Mesendoderm (in vitro differentiated cells): ENCODE measurements around the gene CCDC141.

Source experiments
- DNase-seq: peaks from one replicate; pipeline ENCODE4 v3.0.0; 2013
- H2AK5ac ChIP-seq: 2 replicates; pipeline ENCODE4 v1.6.1; 2013; ENCODE audit warnings: low read length, inconsistent platforms
- H2BK120ac ChIP-seq: 2 replicates; pipeline ENCODE4 v1.6.1; 2013; ENCODE audit warnings: low read depth, mild to moderate bottlenecking, low read length, moderate library complexity, mixed read lengths
- H2BK15ac ChIP-seq: replicated peaks from 2 replicates; pipeline ENCODE4 v1.6.1; 2013; ENCODE audit warnings: low read depth, mild to moderate bottlenecking, moderate library complexity
- H2BK5ac ChIP-seq: 2 replicates; pipeline ENCODE4 v1.6.1; 2013; ENCODE audit warnings: low read length, inconsistent platforms
- H3K18ac ChIP-seq: 2 replicates; pipeline ENCODE4 v1.6.1; 2013; ENCODE audit warnings: mild to moderate bottlenecking, low read length, mixed read lengths
- H3K23ac ChIP-seq: one replicate; pipeline ENCODE4 v1.6.1; 2013; ENCODE audit warnings: low read length
- H3K27ac ChIP-seq: 2 replicates; pipeline ENCODE4 v1.5.1; 2013; ENCODE audit warnings: low read depth, mild to moderate bottlenecking, inconsistent platforms, low read length, moderate library complexity
- H3K27me3 ChIP-seq: 2 replicates; pipeline ENCODE4 v1.6.1; 2013; ENCODE audit warnings: low read length, control low read depth, mild to moderate bottlenecking, inconsistent platforms; ENCODE audit not compliant: insufficient read depth, poor library complexity
- H3K36me3 ChIP-seq: 2 replicates; pipeline ENCODE4 v1.6.1; 2013; ENCODE audit warnings: low read length, inconsistent platforms; ENCODE audit not compliant: control insufficient read depth, insufficient read depth
- H3K4ac ChIP-seq: one replicate; pipeline ENCODE4 v1.6.1; 2013; ENCODE audit warnings: low read depth, mild to moderate bottlenecking, low read length, moderate library complexity
- H3K4me1 ChIP-seq: 2 replicates; pipeline ENCODE4 v1.6.1; 2013; ENCODE audit warnings: low read depth, low read length, inconsistent platforms; ENCODE audit not compliant: control insufficient read depth
- H3K4me2 ChIP-seq: 2 replicates; pipeline ENCODE4 v1.6.1; 2013; ENCODE audit warnings: low read length
- H3K4me3 ChIP-seq: 2 replicates; pipeline ENCODE4 v1.5.1; 2013; ENCODE audit warnings: mild to moderate bottlenecking, low read length
- H3K56ac ChIP-seq: one replicate; pipeline ENCODE4 v1.6.1; 2013; ENCODE audit warnings: low read length
- H3K79me1 ChIP-seq: 2 replicates; pipeline ENCODE4 v1.6.1; 2013; ENCODE audit warnings: low read length, inconsistent platforms
- H3K79me2 ChIP-seq: 2 replicates; pipeline ENCODE4 v1.6.1; 2013; ENCODE audit warnings: mild to moderate bottlenecking, low read length; ENCODE audit not compliant: control insufficient read depth, insufficient read depth
- H3K9ac ChIP-seq: 2 replicates; pipeline ENCODE4 v1.6.1; 2013; ENCODE audit warnings: low read length, inconsistent platforms
- H4K5ac ChIP-seq: one replicate; pipeline ENCODE4 v1.6.1; 2013; ENCODE audit warnings: low read length
- H4K8ac ChIP-seq: one replicate; pipeline ENCODE4 v1.6.1; 2013; ENCODE audit warnings: low read depth, mild to moderate bottlenecking, control low read depth, low read length, moderate library complexity
- WGBS: extraction: QIAGEN DNeasy Blood & Tissue Kit; methylation state at CpG from one replicate; pipeline ENCODE4 v1.1.7; 2013; ENCODE audit warnings: low lambda C conversion rate, missing lambda C conversion rate; ENCODE audit not compliant: insufficient coverage; ENCODE audit errors: extremely low coverage; 5-methylcytosine and 5-hydroxymethylcytosine counted together

CCDC141 gene

DNA sequence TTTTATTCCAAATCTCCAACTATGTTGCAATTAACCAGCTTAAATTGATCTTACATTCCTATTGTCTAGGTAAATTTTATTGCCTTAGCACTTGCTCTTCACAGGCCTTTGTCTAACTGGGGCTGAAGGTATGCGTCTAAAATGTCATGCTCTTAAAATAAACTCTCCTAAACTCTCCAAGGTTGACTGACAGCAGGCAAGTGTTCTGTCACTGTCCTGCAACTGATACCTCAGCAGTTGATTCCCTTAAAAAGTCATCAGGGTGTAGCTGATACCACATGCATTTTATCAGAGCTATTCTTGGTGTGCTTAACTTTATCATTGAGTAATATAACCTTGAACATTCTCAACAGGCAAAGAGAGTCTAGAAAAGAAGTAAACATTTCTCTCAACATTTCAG is 243.4 kb downstream of the CCDC141 start:
- H3K27ac ChIP-seq: no peak overlapping the region
- no peak overlapping the region for H3K4ac ChIP-seq
- no peak overlapping the region for H3K4me3 ChIP-seq
- H3K27me3 ChIP-seq: no peaks in the 10 kb centered on the region
- H3K4me2 ChIP-seq: no peak overlapping the region
- no peak overlapping the region for H3K56ac ChIP-seq
- H4K8ac ChIP-seq: no peak overlapping the region
- no peak overlapping the region for H2BK5ac ChIP-seq
- H3K4me1 ChIP-seq: no peaks in the 10 kb centered on the region
- no peaks in the 10 kb centered on the region for H3K36me3 ChIP-seq
- WGBS: no CpG with 5 or more reads among the region's 1 CpG
- H2AK5ac ChIP-seq: no peak overlapping the region
- no peaks in the 10 kb centered on the region for H3K79me2 ChIP-seq
- H3K18ac ChIP-seq: no peak overlapping the region
- no peak for DNase-seq
- H2BK15ac ChIP-seq: no peak overlapping the region
- no peak overlapping the region for H2BK120ac ChIP-seq
- H3K79me1 ChIP-seq: no peaks in the 10 kb centered on the region
- no peak overlapping the region for H3K23ac ChIP-seq
- no peak overlapping the region for H3K9ac ChIP-seq
- no peak overlapping the region for H4K5ac ChIP-seq

DNA sequence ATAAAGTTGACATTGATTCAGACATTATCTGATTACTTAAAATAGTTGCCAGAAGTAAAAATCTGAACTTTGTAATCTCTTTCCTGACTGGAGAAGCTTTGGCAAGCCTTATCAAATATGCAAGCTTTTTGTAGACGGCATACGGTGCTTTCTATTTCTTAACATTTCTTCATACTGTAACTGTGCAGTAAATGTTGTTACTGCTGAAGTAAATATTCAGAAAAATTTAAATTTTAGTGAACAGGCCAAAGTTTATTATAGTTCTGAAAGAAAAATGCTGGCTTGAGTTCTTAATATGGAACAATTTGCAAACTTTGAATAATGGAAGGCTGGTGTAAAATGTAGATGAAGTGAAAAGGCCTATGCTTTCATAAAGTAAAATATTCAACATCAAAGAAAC is 244.5 kb downstream of the CCDC141 start:
- H3K36me3 ChIP-seq: no peaks in the 10 kb centered on the region
- DNase-seq: no peak
- no peak overlapping the region for H3K9ac ChIP-seq
- no peak overlapping the region for H3K4ac ChIP-seq
- no peak overlapping the region for H2BK15ac ChIP-seq
- no peak overlapping the region for H2BK5ac ChIP-seq
- no peaks in the 10 kb centered on the region for H3K79me2 ChIP-seq
- no peak overlapping the region for H3K23ac ChIP-seq
- WGBS: no CpG with 5 or more reads among the region's 2 CpGs
- no peak overlapping the region for H3K27ac ChIP-seq
- no peaks in the 10 kb centered on the region for H3K27me3 ChIP-seq
- no peak overlapping the region for H3K18ac ChIP-seq
- no peak overlapping the region for H2AK5ac ChIP-seq
- no peaks in the 10 kb centered on the region for H3K79me1 ChIP-seq
- no peak overlapping the region for H2BK120ac ChIP-seq
- H4K8ac ChIP-seq: no peak overlapping the region
- no peak overlapping the region for H3K4me3 ChIP-seq
- H3K4me2 ChIP-seq: no peak overlapping the region
- no peaks in the 10 kb centered on the region for H3K4me1 ChIP-seq
- H3K56ac ChIP-seq: no peak overlapping the region
- no peak overlapping the region for H4K5ac ChIP-seq

DNA sequence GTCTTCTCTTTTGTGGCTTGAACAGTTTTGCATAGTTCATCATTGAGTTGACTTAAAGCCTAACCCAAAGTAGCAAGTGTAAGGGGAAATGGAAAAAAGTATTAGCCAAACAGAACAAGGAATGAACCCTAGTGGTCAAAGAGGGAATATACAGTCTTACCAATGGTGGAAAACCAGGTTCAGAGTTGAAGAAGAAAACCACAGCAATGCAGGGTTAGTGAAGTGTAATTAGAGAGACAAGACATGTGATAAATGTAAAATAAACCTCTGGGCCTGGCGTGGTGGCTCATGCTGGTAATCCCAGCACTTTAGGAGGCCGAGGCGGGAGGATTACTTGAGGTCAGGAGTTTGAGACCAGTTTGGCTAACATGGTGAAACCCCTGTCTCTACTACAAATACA is 245.1 kb downstream of the CCDC141 start:
- Histone ChIP-seq H4K5ac (no peak overlapping the region), H3K27ac (no peak overlapping the region), H2BK120ac (no peak overlapping the region), H3K23ac (no peak overlapping the region), H2BK15ac (no peak overlapping the region), H3K4me3 (no peak overlapping the region), H3K36me3 (no peaks in the 10 kb centered on the region), H3K9ac (no peak overlapping the region), H3K79me1 (no peaks in the 10 kb centered on the region), H3K4me1 (no peaks in the 10 kb centered on the region), H2BK5ac (no peak overlapping the region), H3K18ac (no peak overlapping the region), H4K8ac (no peak overlapping the region), H3K4ac (no peak overlapping the region), H3K27me3 (no peaks in the 10 kb centered on the region), H3K4me2 (no peak overlapping the region), H2AK5ac (no peak overlapping the region), H3K56ac (no peak overlapping the region), H3K79me2 (no peaks in the 10 kb centered on the region)
- WGBS: no CpG with 5 or more reads among the region's 3 CpGs
- peak; percentile 77 for DNase-seq

DNA sequence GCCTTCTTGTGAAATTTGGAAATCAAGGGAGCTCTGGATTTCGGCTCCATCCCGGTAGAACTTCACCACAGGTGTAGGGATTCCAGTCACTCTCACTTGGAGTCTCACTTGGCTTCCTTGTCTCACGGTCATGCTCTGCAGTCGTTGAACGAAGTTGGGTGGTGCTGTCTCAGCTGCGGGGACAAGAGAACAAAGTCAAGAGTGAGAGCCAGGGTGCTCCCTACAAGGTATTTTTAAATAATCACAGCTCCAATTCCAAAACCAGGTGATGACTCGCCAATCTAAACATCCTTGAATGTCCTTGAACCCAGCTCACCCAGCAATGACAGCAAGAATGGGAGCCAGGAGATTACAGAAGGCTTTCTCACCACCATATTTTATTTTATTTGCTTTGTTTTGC is 249.4 kb downstream of the CCDC141 start:
- WGBS: no CpG with 5 or more reads among the region's 7 CpGs
- no peaks in the 10 kb centered on the region for H3K79me2 ChIP-seq
- H3K27me3 ChIP-seq: no peaks in the 10 kb centered on the region
- no peaks in the 10 kb centered on the region for H3K36me3 ChIP-seq
- no peak overlapping the region for H4K8ac ChIP-seq
- DNase-seq: no peak
- H3K79me1 ChIP-seq: no peaks in the 10 kb centered on the region
- H3K4me3 ChIP-seq: no peak overlapping the region
- H3K27ac ChIP-seq: no peak overlapping the region
- no peak overlapping the region for H2BK5ac ChIP-seq
- H2BK15ac ChIP-seq: no peak overlapping the region
- H3K56ac ChIP-seq: no peak overlapping the region
- H3K4me1 ChIP-seq: no peaks in the 10 kb centered on the region
- no peak overlapping the region for H3K4me2 ChIP-seq
- no peak overlapping the region for H3K18ac ChIP-seq
- no peak overlapping the region for H4K5ac ChIP-seq
- H3K4ac ChIP-seq: no peak overlapping the region
- H2BK120ac ChIP-seq: no peak overlapping the region
- no peak overlapping the region for H2AK5ac ChIP-seq
- H3K23ac ChIP-seq: no peak overlapping the region
- H3K9ac ChIP-seq: no peak overlapping the region

DNA sequence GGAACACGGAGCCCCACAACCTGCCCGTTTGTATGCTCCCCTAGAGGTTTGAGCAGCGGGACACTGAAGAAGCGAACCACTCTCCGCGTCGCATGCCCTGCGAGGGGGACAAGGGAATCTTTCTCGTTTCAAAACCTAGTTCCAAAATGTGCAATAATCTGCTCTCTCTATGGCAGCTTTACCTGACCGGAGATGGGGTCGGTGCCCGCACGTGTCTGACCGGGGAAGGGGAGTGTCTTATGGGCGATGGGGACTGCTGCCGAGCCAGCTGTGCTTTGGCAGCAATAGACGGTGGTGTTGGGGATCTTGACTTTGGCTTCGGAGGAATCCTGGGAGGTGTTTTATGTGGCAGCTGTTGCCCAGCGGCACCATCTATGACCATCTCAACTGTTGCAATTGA is 250.6 kb downstream of the CCDC141 start:
- no peak overlapping the region for H3K18ac ChIP-seq
- no peaks in the 10 kb centered on the region for H3K36me3 ChIP-seq
- no peak overlapping the region for H3K4me2 ChIP-seq
- no peaks in the 10 kb centered on the region for H3K79me1 ChIP-seq
- H3K23ac ChIP-seq: no peak overlapping the region
- DNase-seq: no peak
- no peak overlapping the region for H4K5ac ChIP-seq
- H2BK5ac ChIP-seq: no peak overlapping the region
- no CpG with 5 or more reads among the region's 19 CpGs for WGBS
- no peak overlapping the region for H3K9ac ChIP-seq
- H3K4ac ChIP-seq: no peak overlapping the region
- no peaks in the 10 kb centered on the region for H3K27me3 ChIP-seq
- H2AK5ac ChIP-seq: no peak overlapping the region
- no peak overlapping the region for H3K56ac ChIP-seq
- H2BK15ac ChIP-seq: no peak overlapping the region
- no peak overlapping the region for H2BK120ac ChIP-seq
- H3K79me2 ChIP-seq: no peaks in the 10 kb centered on the region
- no peaks in the 10 kb centered on the region for H3K4me1 ChIP-seq
- no peak overlapping the region for H3K4me3 ChIP-seq
- H4K8ac ChIP-seq: no peak overlapping the region
- H3K27ac ChIP-seq: no peak overlapping the region

- Histone ChIP-seq H2BK5ac (no peak overlapping the region), H2AK5ac (no peak overlapping the region), H3K9ac (no peak overlapping the region), H3K4me2 (no peak overlapping the region), H3K27ac (no peak overlapping the region), H3K56ac (no peak overlapping the region), H3K18ac (no peak overlapping the region), H3K79me2 (no peaks in the 10 kb centered on the region), H4K8ac (no peak overlapping the region), H4K5ac (no peak overlapping the region), H3K79me1 (no peaks in the 10 kb centered on the region), H2BK120ac (no peak overlapping the region), H3K36me3 (no peaks in the 10 kb centered on the region), H3K4ac (no peak overlapping the region), H3K4me1 (no peaks in the 10 kb centered on the region), H3K27me3 (no peaks in the 10 kb centered on the region), H3K4me3 (no peak overlapping the region), H2BK15ac (no peak overlapping the region), H3K23ac (no peak overlapping the region)
- DNase-seq: no peak
- no CpG with 5 or more reads among the region's 2 CpGs for WGBS
These were observed 253.8 kb downstream of the CCDC141 start for GRCh38 chr2:178796079-178796677.
